Amniotic epithelial cell (primary cell): Measurements from ENCODE around the gene RAET1L.
"Not testable (repeated sequence)": the region's sequence is repeated elsewhere in the genome, so short reads cannot be mapped to it uniquely, and the experiment has no call there.

ENCODE experiments used
- DNase-seq: peaks from one replicate; pipeline ENCODE4 v3.0.0-alpha.2; 2010; ENCODE audit warnings: low read depth

Gene RAET1L

GRCh38 chr6:150015281-150016001 is 9.9 kb downstream of the RAET1L start:
- not testable (repeated sequence) for DNase-seq

- DNase-seq = not testable (repeated sequence)
Measured at GRCh38 chr6:150014623-150015280, 10.6 kb downstream of the RAET1L start.

GRCh38 chr6:150013785-150014622 is 11.3 kb downstream of the RAET1L start:
- not testable (repeated sequence) for DNase-seq

GRCh38 chr6:150012846-150013784 is 12.2 kb downstream of the RAET1L start:
- DNase-seq = peak; percentile 18

- no peak for DNase-seq
Measured at GRCh38 chr6:150008588-150008987, 16.7 kb downstream of the RAET1L start.

GRCh38 chr6:150006961-150007464 is 18.3 kb downstream of the RAET1L start:
- DNase-seq = no peak

GRCh38 chr6:150005761-150006651 is 19.3 kb downstream of the RAET1L start:
- no peak for DNase-seq

GRCh38 chr6:150004783-150005717 is 20.3 kb downstream of the RAET1L start:
- peak; percentile 73 for DNase-seq

- no peak for DNase-seq
Measured at GRCh38 chr6:150004101-150004782, 21.1 kb downstream of the RAET1L start.

- DNase-seq = not testable (repeated sequence)
Measured at GRCh38 chr6:150003599-150003998, 21.7 kb downstream of the RAET1L start.

GRCh38 chr6:150002710-150003109 is 22.6 kb downstream of the RAET1L start:
- no peak for DNase-seq

GRCh38 chr6:150001295-150002008 is 23.9 kb downstream of the RAET1L start:
- DNase-seq = no peak

GRCh38 chr6:149999636-150000035 is 25.7 kb downstream of the RAET1L start:
- DNase-seq = no peak

GRCh38 chr6:149995971-149996370 is 29.4 kb downstream of the RAET1L start:
- DNase-seq = no peak

GRCh38 chr6:149995235-149995750 is 30.0 kb downstream of the RAET1L start:
- DNase-seq = no peak

GRCh38 chr6:149991838-149992237 is 33.5 kb downstream of the RAET1L start:
- DNase-seq = no peak

GRCh38 chr6:149991472-149991795 is 33.9 kb downstream of the RAET1L start:
- DNase-seq = not testable (repeated sequence)
